MM.1S (cell line): Measurements from ENCODE around the gene MED15.

Source experiments
- EZH2 ChIP-seq: fragments of 300-600 bp; sonication (generic); optimal IDR thresholded peaks from 2 replicates; pipeline ENCODE3; 2017; ENCODE audit warnings: low read depth, mild to moderate bottlenecking, antibody characterized with exemption, low read length, mixed read lengths
- EZH2phosphoT487 ChIP-seq: fragments of 300-600 bp; sonication (generic); IDR thresholded peaks from 2 replicates; pipeline ENCODE4 v1.6.1; 2018; ENCODE audit warnings: antibody characterized with exemption, low read length
- TF ChIP-seq, protein P1 (sequence below): fragments of 300-600 bp; sonication (generic); IDR thresholded peaks from 2 replicates; pipeline ENCODE4 v1.5.1; 2016; ENCODE audit warnings: antibody characterized with exemption, low read length, mixed read lengths

DNA sequence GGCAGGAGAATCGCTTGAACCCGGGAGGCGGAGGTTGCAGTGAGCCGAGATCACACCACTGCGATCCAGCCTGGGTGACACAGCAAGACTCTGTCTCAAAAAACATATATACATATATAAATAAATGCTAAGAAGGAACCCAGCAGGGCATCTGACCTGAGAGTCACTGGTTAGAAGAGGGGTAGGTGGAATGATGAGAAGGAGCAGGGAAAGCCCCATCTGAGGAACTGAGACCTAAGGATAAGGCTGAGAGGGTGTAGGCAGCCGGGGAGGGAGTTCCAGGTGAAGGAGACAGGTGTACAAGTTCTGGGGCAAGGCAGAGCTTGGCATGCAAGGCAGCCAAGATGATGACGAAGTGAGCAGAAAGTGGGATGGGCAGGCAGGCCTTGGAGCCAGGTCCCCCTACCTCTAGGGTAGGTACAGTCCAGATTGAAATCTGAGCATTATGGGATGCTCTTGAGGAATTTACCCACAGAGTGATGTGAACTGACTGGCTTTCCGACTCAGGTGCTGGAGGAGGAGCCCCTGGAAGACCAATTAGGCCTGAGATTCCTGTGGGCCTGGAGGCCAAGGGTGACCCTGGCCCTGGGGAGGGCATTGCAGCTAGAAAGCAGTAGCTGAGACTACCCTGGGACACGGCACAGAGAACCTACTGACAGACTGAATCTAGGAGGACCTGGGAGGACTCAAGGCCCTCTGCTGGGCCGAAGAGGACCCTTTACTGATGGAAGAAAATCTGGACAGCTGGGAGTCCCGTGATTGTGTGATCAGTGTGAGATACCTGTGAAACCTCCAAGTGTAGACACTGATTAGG is 34.6 kb upstream of the MED15 start:
- TF ChIP-seq, protein P1, sequence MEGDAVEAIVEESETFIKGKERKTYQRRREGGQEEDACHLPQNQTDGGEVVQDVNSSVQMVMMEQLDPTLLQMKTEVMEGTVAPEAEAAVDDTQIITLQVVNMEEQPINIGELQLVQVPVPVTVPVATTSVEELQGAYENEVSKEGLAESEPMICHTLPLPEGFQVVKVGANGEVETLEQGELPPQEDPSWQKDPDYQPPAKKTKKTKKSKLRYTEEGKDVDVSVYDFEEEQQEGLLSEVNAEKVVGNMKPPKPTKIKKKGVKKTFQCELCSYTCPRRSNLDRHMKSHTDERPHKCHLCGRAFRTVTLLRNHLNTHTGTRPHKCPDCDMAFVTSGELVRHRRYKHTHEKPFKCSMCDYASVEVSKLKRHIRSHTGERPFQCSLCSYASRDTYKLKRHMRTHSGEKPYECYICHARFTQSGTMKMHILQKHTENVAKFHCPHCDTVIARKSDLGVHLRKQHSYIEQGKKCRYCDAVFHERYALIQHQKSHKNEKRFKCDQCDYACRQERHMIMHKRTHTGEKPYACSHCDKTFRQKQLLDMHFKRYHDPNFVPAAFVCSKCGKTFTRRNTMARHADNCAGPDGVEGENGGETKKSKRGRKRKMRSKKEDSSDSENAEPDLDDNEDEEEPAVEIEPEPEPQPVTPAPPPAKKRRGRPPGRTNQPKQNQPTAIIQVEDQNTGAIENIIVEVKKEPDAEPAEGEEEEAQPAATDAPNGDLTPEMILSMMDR: no peak
- no peak for TF ChIP-seq EZH2
- no peak for TF ChIP-seq EZH2phosphoT487
